CD1c-positive myeloid dendritic cell (primary cell): ENCODE measurements around the gene SYTL2.
"Not testable (repeated sequence)": the region's sequence is repeated elsewhere in the genome, so short reads cannot be mapped to it uniquely, and the experiment has no call there.

ENCODE experiments used
- DNase-seq: peaks from one replicate; pipeline ENCODE4 v3.0.0-alpha.2; 2016; ENCODE audit errors: extremely low spot score

SYTL2 gene

GRCh38 chr11:85810871-85811611 is at the start of gene SYTL2:
Gene SYTL2 (minus strand): TSS chr11:85811141. CDS start chr11:85757725, 53,416 bp downstream.
- peak; percentile 71 for DNase-seq

- not testable (repeated sequence) for DNase-seq
These were observed 48.6 kb upstream of the SYTL2 start for GRCh38 chr11:85859541-85859940.

GRCh38 chr11:85857098-85857497 is 46.2 kb upstream of the SYTL2 start:
- DNase-seq = no peak

GRCh38 chr11:85855341-85855656 is 44.4 kb upstream of the SYTL2 start, which contains the start of gene CCDC83:
Gene CCDC83 (plus strand): TSS chr11:85855383. CDS start chr11:85865124, 9,741 bp downstream.
- no peak for DNase-seq

- peak; percentile 97 for DNase-seq
These were observed 43.8 kb upstream of the SYTL2 start for GRCh38 chr11:85854557-85855340.

- DNase-seq = peak; percentile 28
These were observed 43.2 kb upstream of the SYTL2 start for GRCh38 chr11:85854212-85854556.

GRCh38 chr11:85853541-85853940 is 42.6 kb upstream of the SYTL2 start:
- not testable (repeated sequence) for DNase-seq

- DNase-seq = not testable (repeated sequence)
These were observed 41.8 kb upstream of the SYTL2 start for GRCh38 chr11:85852754-85853153.

GRCh38 chr11:85848556-85848955 is 37.6 kb upstream of the SYTL2 start:
- DNase-seq = no peak

GRCh38 chr11:85848006-85848405 is 37.1 kb upstream of the SYTL2 start:
- no peak for DNase-seq

- no peak for DNase-seq
These were observed 36.5 kb upstream of the SYTL2 start for GRCh38 chr11:85847436-85847835.

GRCh38 chr11:85845124-85845631 is 34.2 kb upstream of the SYTL2 start:
- DNase-seq = peak; percentile 25

- peak; percentile 42 for DNase-seq
These were observed 33.6 kb upstream of the SYTL2 start for GRCh38 chr11:85844439-85845123.

- no peak for DNase-seq
These were observed 33.0 kb upstream of the SYTL2 start for GRCh38 chr11:85843929-85844328.

GRCh38 chr11:85840932-85841331 is 30.0 kb upstream of the SYTL2 start:
- DNase-seq = not testable (repeated sequence)

- DNase-seq = no peak
These were observed 24.8 kb upstream of the SYTL2 start for GRCh38 chr11:85835729-85836128.

- DNase-seq = no peak
These were observed 24.3 kb upstream of the SYTL2 start for GRCh38 chr11:85835263-85835662.

- no peak for DNase-seq
These were observed 20.1 kb upstream of the SYTL2 start for GRCh38 chr11:85831050-85831449.

GRCh38 chr11:85829172-85829571 is 18.2 kb upstream of the SYTL2 start:
- no peak for DNase-seq

GRCh38 chr11:85828640-85828978 is 17.7 kb upstream of the SYTL2 start:
- no peak for DNase-seq

- peak; percentile 23 for DNase-seq
These were observed 17.1 kb upstream of the SYTL2 start for GRCh38 chr11:85827748-85828639.
